ENCODE measurements around the gene LARP4B.

LARP4B gene

GRCh38 chr10:759898-760477, 171.5 kb downstream of the LARP4B start:
- no peak for TF ChIP-seq CTCF (IDR thresholded peaks at IDR 0.05; ENCODE audit: low read depth, low read length)
- H3K4me3 ChIP-seq (ENCODE audit: low read depth, low read length) = no peak overlapping the region
- in situ Hi-C loops (cut with HindIII; ENCODE audit: low sequenced_read_pairs) = no loop called here
- no peak for DNase-seq (ENCODE audit: low read depth, low spot score)
